Motor neuron (in vitro differentiated cells): ENCODE results near the gene PSMB5. TPM values are rescaled to one million over a fixed set of nuclear protein-coding genes. Genes with fewer than 3 reads are reported as not detected.
A peak's percentile ranks its signal among the peaks of the same experiment; 100 is the strongest.

Source experiments
- ATAC-seq, 8 experiments: fragments of 200-7000 bp; cut with Tn5 transposase; replicated peaks in 6 of 8; 2 replicates each; pipeline ENCODE4 v1.8.0; 2021; ENCODE audit warnings: mild to moderate bottlenecking in 8 of 8, moderate library complexity in 8 of 8
- H3K27ac ChIP-seq, 2 donors: fragments of 250-450 bp; sonication (Bioruptor Pico); 2 replicates each; pipeline ENCODE4 v1.9.0; 2021; ENCODE audit warnings: antibody characterized with exemption in 2 of 2, mild to moderate bottlenecking in 2 of 2, moderate library complexity in 1 of 2
- H3K4me1 ChIP-seq, 2 donors: fragments of 250-450 bp; sonication (Bioruptor Pico); replicated peaks in 1 of 2; 2 replicates each; pipeline ENCODE4 v1.6.1; 2021; ENCODE audit warnings: antibody characterized with exemption in 2 of 2, mild to moderate bottlenecking in 2 of 2, moderate library complexity in 1 of 2
- H3K4me3 ChIP-seq, 5 donors: fragments of 250-450 bp; sonication (Bioruptor Pico); 2 replicates each; pipeline ENCODE4 v1.9.0; 2021; ENCODE audit warnings: antibody characterized with exemption in 5 of 5, mild to moderate bottlenecking in 5 of 5, moderate library complexity in 4 of 5
- WGBS, 10 experiments: fragments of 450-650 bp; shearing (Covaris generic); methylation state at CpG; one replicate each; pipeline ENCODE4 v1.0.0; 2022; 5-methylcytosine and 5-hydroxymethylcytosine counted together
- in situ Hi-C, 9 experiments: fragments of 400-800 bp; cut with MboI; loops; one replicate each; pipeline ENCODE4 v1.15.0; 2021; ENCODE audit warnings: low sequenced_read_pairs in 9 of 9, low pct_unique_long_range_greater_than_20kb in 2 of 9; ENCODE audit not compliant: unreplicated experiment in 9 of 9
- total RNA-seq, 8 experiments: library from RNA; unstranded; fragments of 300-600 nt; gene quantifications; 2 replicates each; pipeline versions ENCODE4 v1.2.3 to v1.2.4, GENCODE V29; 2022

Gene PSMB5
- total RNA-seq, 8 experiments from 2014 or later: 109 to 312 (median 143) TPM

DNA sequence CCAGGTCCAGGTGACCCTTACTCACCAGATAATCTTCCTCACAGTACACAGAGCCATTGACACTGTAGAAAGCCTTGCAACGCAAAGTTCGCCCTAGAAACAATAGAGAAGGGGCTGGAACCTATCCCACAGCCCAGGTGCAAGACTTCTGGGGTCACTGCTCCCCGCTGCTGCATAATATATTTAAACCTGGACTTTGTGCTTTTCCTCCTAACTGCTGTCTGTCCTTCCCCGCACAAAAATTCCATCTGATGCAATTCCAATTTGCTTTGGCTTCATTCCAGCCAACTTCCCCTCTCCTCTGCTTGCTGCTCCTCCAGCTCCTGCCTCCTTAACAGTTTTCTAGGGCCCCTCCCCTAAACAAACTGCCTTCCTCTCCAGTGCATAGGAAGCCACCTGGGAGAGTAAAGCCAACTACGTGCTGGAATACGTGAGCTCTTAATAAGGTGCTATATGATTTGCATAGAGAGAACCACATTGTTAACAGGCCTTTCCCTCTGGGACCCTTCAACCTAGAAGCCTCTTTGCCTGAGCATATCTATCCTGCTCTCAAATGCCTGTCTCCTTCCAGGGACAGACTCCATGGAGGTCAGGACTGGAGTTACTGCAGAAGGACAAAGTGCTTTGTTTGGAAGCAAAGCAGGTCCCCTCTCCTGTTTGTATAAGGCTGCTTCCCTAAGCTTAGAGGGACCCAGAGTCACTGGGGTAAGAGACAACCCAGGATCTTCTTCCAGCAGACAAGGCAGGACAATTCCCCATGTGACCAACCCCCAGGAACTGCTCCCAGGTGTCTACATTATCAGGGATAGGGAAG is 57.9 kb downstream of the PSMB5 start:
- WGBS, 10 experiments: 0 to 65% (median 36%) methylated on average over 1 to 6 of the region's 6 CpGs; no CpG with 5 or more reads in 3 of the 10 experiments
- Histone ChIP-seq H3K27ac (peak overlapping the region; percentile 68 to 88), H3K4me3 (no peak overlapping the region), H3K4me1 (peaks cover 22 to 40% of the 10 kb centered on the region in 2 donors)
- in situ Hi-C loops: no loop called here
- peak in 4 of 8 experiments; percentile 5 to 14 (median 10) for ATAC-seq

Other genes starting within 250 kb of the PSMB5 start
- gene SLC7A7, start 219.5 kb downstream of the PSMB5 start, total RNA-seq: 1 to 10 TPM in 5 of 8 experiments, under 1 TPM in 3; 0.41 to 3.3 (median 1.4) TPM
- 100 to 1,000 TPM in 1 of 8 experiments, 10 to 100 TPM in 7; 60.7 to 112 (median 87.1) TPM for gene MRPL52, start 205.0 kb downstream of the PSMB5 start, total RNA-seq
- gene MMP14, start 198.3 kb downstream of the PSMB5 start, total RNA-seq: 100 to 1,000 TPM in 2 of 8 experiments, 1 to 10 TPM in 5, under 1 TPM in 1; 0.35 to 290 (median 3.3) TPM
- 10 to 100 TPM in 4 of 8 experiments, 1 to 10 TPM in 4; 3.9 to 55.5 (median 29.2) TPM for gene LRP10, start 163.2 kb downstream of the PSMB5 start, total RNA-seq
- gene REM2, start 151.7 kb downstream of the PSMB5 start, total RNA-seq: 10 to 100 TPM in 4 of 8 experiments, 1 to 10 TPM in 3, under 1 TPM in 1; 0.92 to 16.1 (median 7.2) TPM
- 10 to 100 TPM; 41.7 to 90.1 (median 56.0) TPM for gene RBM23, start 115.8 kb downstream of the PSMB5 start, total RNA-seq
- 100 to 1,000 TPM in 2 of 8 experiments, 10 to 100 TPM in 6; 49.3 to 108 (median 83.0) TPM for gene PRMT5, start 105.5 kb downstream of the PSMB5 start, total RNA-seq
- 10 to 100 TPM in 5 of 8 experiments, 1 to 10 TPM in 3; 7.1 to 29.1 (median 12.7) TPM for gene HAUS4, start 77.8 kb downstream of the PSMB5 start, total RNA-seq
- gene AJUBA, start 52.3 kb downstream of the PSMB5 start, total RNA-seq: 10 to 100 TPM in 4 of 8 experiments, 1 to 10 TPM in 4; 2.5 to 31.4 (median 8.9) TPM
- gene C14orf93, start 24.8 kb downstream of the PSMB5 start, total RNA-seq: 10 to 100 TPM in 1 of 8 experiments, 1 to 10 TPM in 7; 6.1 to 11.9 (median 7.1) TPM
- gene PSMB11, start 7.3 kb upstream of the PSMB5 start, total RNA-seq: under 1 TPM in 6 of 8 experiments, not detected in 2; 0.05 to 0.76 (median 0.17) TPM
- gene CDH24, start 22.6 kb upstream of the PSMB5 start, total RNA-seq: 10 to 100 TPM in 4 of 8 experiments, 1 to 10 TPM in 4; 5.3 to 24.4 (median 11.0) TPM
- gene ACIN1, start 60.2 kb upstream of the PSMB5 start, total RNA-seq: 100 to 1,000 TPM in 4 of 8 experiments, 10 to 100 TPM in 4; 52.2 to 315 (median 121) TPM
- 100 to 1,000 TPM in 1 of 8 experiments, 10 to 100 TPM in 7; 13.4 to 113 (median 35.1) TPM for gene C14orf119, start 60.6 kb upstream of the PSMB5 start, total RNA-seq
- under 1 TPM in 6 of 8 experiments, not detected in 2; 0.05 to 0.22 (median 0.18) TPM for gene CIROP, start 70.1 kb upstream of the PSMB5 start, total RNA-seq
- gene CEBPE, start 84.4 kb upstream of the PSMB5 start, total RNA-seq: 1 to 10 TPM in 1 of 8 experiments, under 1 TPM in 1, not detected in 6; 0.52 to 1.6 TPM
- gene SLC7A8, start 148.8 kb upstream of the PSMB5 start, total RNA-seq: 10 to 100 TPM in 3 of 8 experiments, 1 to 10 TPM in 4, under 1 TPM in 1; 0.96 to 55.9 (median 3.4) TPM
- gene RNF212B, start 203.0 kb upstream of the PSMB5 start, total RNA-seq: not detected